ENCODE data around the gene SBK3. TPM values are rescaled to one million over a fixed set of nuclear protein-coding genes. Genes with fewer than 3 reads are reported as not detected.

SBK3 gene
- total and polyA plus RNA-seq, 7 donors, result 0.79 to 30.8 (median 7.9) TPM

DNA sequence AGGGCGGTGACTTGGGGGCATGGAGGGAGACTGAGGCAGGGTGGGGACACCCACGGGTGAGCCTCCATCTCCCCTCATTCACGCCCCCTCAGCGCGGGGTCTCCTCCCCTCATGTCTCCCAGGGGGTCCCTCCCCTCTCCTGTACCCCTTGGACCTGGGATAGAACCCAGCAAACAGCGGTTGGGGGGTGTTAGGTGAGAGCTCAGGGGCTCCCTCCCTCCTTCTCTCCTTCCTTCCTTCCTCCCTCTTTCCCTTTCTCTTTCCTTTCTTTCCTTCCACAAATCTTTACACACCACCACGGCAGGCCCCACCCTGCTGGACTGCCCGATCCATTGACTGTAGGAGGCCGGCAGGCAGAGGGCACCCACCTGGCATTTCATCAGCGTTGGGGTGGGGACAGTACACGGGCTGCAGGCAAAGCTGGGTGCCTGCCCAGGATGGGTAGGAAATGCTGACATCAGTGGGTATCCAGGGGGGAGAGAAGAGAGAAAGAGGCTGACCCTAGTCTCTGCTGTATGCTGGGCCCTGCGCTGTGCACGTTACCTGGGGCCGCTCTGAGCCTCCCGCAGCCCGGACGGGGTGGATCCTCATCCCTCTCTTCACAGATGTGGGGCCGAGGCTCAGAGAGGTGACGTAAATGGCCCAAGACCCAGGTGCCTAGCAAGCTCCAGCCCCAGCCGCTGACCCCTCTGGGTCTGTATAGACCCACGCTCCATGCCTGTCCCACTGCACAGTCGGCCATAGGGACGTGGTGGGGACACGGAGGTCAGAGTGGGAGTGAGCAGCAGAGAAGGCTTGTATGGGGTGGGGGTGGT, 53.6 kb downstream of the SBK3 start:
- 65 to 69% (median 68%) methylated on average over 24 of the region's 24 CpGs for WGBS, 3 donors
- intact Hi-C loops (cut with DNase I), result no loop called here
- peaks cover 0 to 7% (median 5%) of the 10 kb centered on the region in 3 donors for H3K27me3 ChIP-seq (ENCODE audit: insufficient read depth in 3 of 3, low read length in 2 of 3)
- ATAC-seq, result no peak
- no peak for DNase-seq
- no peaks in the 10 kb centered on the region for H3K4me1 ChIP-seq
- H3K4me3 ChIP-seq, result no peak overlapping the region
- H3K27ac ChIP-seq, result no peak overlapping the region
- TF ChIP-seq, protein P1, sequence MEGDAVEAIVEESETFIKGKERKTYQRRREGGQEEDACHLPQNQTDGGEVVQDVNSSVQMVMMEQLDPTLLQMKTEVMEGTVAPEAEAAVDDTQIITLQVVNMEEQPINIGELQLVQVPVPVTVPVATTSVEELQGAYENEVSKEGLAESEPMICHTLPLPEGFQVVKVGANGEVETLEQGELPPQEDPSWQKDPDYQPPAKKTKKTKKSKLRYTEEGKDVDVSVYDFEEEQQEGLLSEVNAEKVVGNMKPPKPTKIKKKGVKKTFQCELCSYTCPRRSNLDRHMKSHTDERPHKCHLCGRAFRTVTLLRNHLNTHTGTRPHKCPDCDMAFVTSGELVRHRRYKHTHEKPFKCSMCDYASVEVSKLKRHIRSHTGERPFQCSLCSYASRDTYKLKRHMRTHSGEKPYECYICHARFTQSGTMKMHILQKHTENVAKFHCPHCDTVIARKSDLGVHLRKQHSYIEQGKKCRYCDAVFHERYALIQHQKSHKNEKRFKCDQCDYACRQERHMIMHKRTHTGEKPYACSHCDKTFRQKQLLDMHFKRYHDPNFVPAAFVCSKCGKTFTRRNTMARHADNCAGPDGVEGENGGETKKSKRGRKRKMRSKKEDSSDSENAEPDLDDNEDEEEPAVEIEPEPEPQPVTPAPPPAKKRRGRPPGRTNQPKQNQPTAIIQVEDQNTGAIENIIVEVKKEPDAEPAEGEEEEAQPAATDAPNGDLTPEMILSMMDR (IDR thresholded peaks at IDR 0.05), result no peak
- no peaks in the 10 kb centered on the region for H3K36me3 ChIP-seq (ENCODE audit: insufficient read depth in 1 of 2, low read depth in 1 of 2)
- no peaks in the 10 kb centered on the region for H3K9me3 ChIP-seq

Other genes starting within 250 kb of the SBK3 start
- 1 to 10 TPM in 1 of 4 donors, under 1 TPM in 3; 0.38 to 1.1 (median 0.57) TPM for gene TMEM150B, start 220.2 kb downstream of the SBK3 start, total RNA-seq
- under 1 TPM; 0.08 to 0.30 (median 0.23) TPM for gene TMEM150B, start 220.2 kb downstream of the SBK3 start, polyA plus RNA-seq
- 1 to 10 TPM; 3.9 to 5.7 (median 4.6) TPM for gene KMT5C, start 205.7 kb downstream of the SBK3 start, total RNA-seq
- 1 to 10 TPM; 1.8 to 2.6 (median 2.4) TPM for gene KMT5C, start 205.7 kb downstream of the SBK3 start, polyA plus RNA-seq
- gene COX6B2, start 190.8 kb downstream of the SBK3 start, total RNA-seq, result not detected
- under 1 TPM in 1 of 3 donors, not detected in 2; 0.04 TPM for gene COX6B2, start 190.8 kb downstream of the SBK3 start, polyA plus RNA-seq
- not detected for gene GARIN5B, start 182.3 kb downstream of the SBK3 start, total RNA-seq
- gene GARIN5B, start 182.3 kb downstream of the SBK3 start, polyA plus RNA-seq, result not detected
- not detected for gene IL11, start 175.1 kb downstream of the SBK3 start, total RNA-seq
- gene IL11, start 175.1 kb downstream of the SBK3 start, polyA plus RNA-seq, result under 1 TPM in 1 of 3 donors, not detected in 2; 0.06 TPM
- gene TMEM190, start 168.7 kb downstream of the SBK3 start, total RNA-seq, result not detected
- gene TMEM190, start 168.7 kb downstream of the SBK3 start, polyA plus RNA-seq, result not detected
- 1 to 10 TPM in 2 of 4 donors, under 1 TPM in 2; 0.28 to 2.9 (median 0.91) TPM for gene TMEM238, start 161.3 kb downstream of the SBK3 start, total RNA-seq
- gene TMEM238, start 161.3 kb downstream of the SBK3 start, polyA plus RNA-seq, result under 1 TPM in 2 of 3 donors, not detected in 1; 0.10 to 0.17 TPM
- gene RPL28, start 159.6 kb downstream of the SBK3 start, total RNA-seq, result 100 to 1,000 TPM; 548 to 810 (median 665) TPM
- gene RPL28, start 159.6 kb downstream of the SBK3 start, polyA plus RNA-seq, result 1,000 to 10,000 TPM in 1 of 3 donors, 100 to 1,000 TPM in 2; 547 to 1,362 (median 786) TPM
- 10 to 100 TPM; 15.4 to 26.7 (median 21.2) TPM for gene UBE2S, start 137.8 kb downstream of the SBK3 start, total RNA-seq
- 10 to 100 TPM in 2 of 3 donors, 1 to 10 TPM in 1; 5.6 to 22.8 (median 16.6) TPM for gene UBE2S, start 137.8 kb downstream of the SBK3 start, polyA plus RNA-seq
- gene SHISA7, start 102.2 kb downstream of the SBK3 start, total RNA-seq, result not detected
- under 1 TPM in 1 of 3 donors, not detected in 2; 0.01 TPM for gene SHISA7, start 102.2 kb downstream of the SBK3 start, polyA plus RNA-seq
- 10 to 100 TPM; 32.0 to 78.0 (median 48.1) TPM for gene ISOC2, start 83.9 kb downstream of the SBK3 start, total RNA-seq
- gene ISOC2, start 83.9 kb downstream of the SBK3 start, polyA plus RNA-seq, result 100 to 1,000 TPM in 2 of 3 donors, 10 to 100 TPM in 1; 78.7 to 177 (median 109) TPM
- not detected for gene C19orf85, start 80.8 kb downstream of the SBK3 start, total RNA-seq
- gene C19orf85, start 80.8 kb downstream of the SBK3 start, polyA plus RNA-seq, result not detected
- gene ZNF628, start 68.9 kb downstream of the SBK3 start, total RNA-seq, result 10 to 100 TPM in 2 of 4 donors, 1 to 10 TPM in 2; 5.9 to 14.3 (median 11.5) TPM
- 10 to 100 TPM; 11.8 to 12.4 (median 12.2) TPM for gene ZNF628, start 68.9 kb downstream of the SBK3 start, polyA plus RNA-seq
- 1 to 10 TPM; 2.6 to 6.3 (median 4.5) TPM for gene NAT14, start 60.4 kb downstream of the SBK3 start, total RNA-seq
- 1 to 10 TPM; 2.0 to 4.2 (median 3.6) TPM for gene NAT14, start 60.4 kb downstream of the SBK3 start, polyA plus RNA-seq
- gene SSC5D, start 57.1 kb downstream of the SBK3 start, total RNA-seq, result 1 to 10 TPM; 1.2 to 4.6 (median 1.9) TPM
- under 1 TPM; 0.11 to 0.35 (median 0.16) TPM for gene SSC5D, start 57.1 kb downstream of the SBK3 start, polyA plus RNA-seq
- gene SBK2, start 8.4 kb downstream of the SBK3 start, total RNA-seq, result 10 to 100 TPM in 1 of 4 donors, 1 to 10 TPM in 2, under 1 TPM in 1; 0.59 to 13.4 (median 3.7) TPM
- gene SBK2, start 8.4 kb downstream of the SBK3 start, polyA plus RNA-seq, result 1 to 10 TPM in 1 of 3 donors, under 1 TPM in 2; 0.14 to 1.1 (median 0.91) TPM
- gene ZNF579, start 35.3 kb upstream of the SBK3 start, total RNA-seq, result 10 to 100 TPM; 21.8 to 81.6 (median 29.5) TPM
- gene ZNF579, start 35.3 kb upstream of the SBK3 start, polyA plus RNA-seq, result 10 to 100 TPM in 2 of 3 donors, 1 to 10 TPM in 1; 4.2 to 22.9 (median 14.2) TPM
- gene FIZ1, start 54.0 kb upstream of the SBK3 start, total RNA-seq, result 10 to 100 TPM in 3 of 4 donors, 1 to 10 TPM in 1; 9.9 to 23.7 (median 13.2) TPM
- gene FIZ1, start 54.0 kb upstream of the SBK3 start, polyA plus RNA-seq, result 10 to 100 TPM; 10.8 to 12.1 (median 11.5) TPM
- gene ZNF524, start 54.7 kb upstream of the SBK3 start, total RNA-seq, result 10 to 100 TPM; 21.4 to 32.0 (median 24.5) TPM
- gene ZNF524, start 54.7 kb upstream of the SBK3 start, polyA plus RNA-seq, result 10 to 100 TPM; 38.6 to 52.5 (median 41.4) TPM
- gene ZNF865, start 60.1 kb upstream of the SBK3 start, total RNA-seq, result 10 to 100 TPM; 17.1 to 40.4 (median 25.0) TPM
- 10 to 100 TPM; 11.1 to 20.3 (median 19.3) TPM for gene ZNF865, start 60.1 kb upstream of the SBK3 start, polyA plus RNA-seq
- 10 to 100 TPM in 3 of 4 donors, 1 to 10 TPM in 1; 9.0 to 22.2 (median 11.4) TPM for gene ZNF784, start 79.0 kb upstream of the SBK3 start, total RNA-seq
- 10 to 100 TPM in 1 of 3 donors, 1 to 10 TPM in 2; 4.9 to 14.9 (median 7.3) TPM for gene ZNF784, start 79.0 kb upstream of the SBK3 start, polyA plus RNA-seq
- gene ZNF580, start 95.5 kb upstream of the SBK3 start, total RNA-seq, result 10 to 100 TPM; 10.3 to 21.1 (median 13.7) TPM
- 10 to 100 TPM in 1 of 3 donors, 1 to 10 TPM in 2; 5.9 to 13.5 (median 9.2) TPM for gene ZNF580, start 95.5 kb upstream of the SBK3 start, polyA plus RNA-seq
- 10 to 100 TPM; 10.2 to 14.5 (median 10.6) TPM for gene ZNF581, start 98.1 kb upstream of the SBK3 start, total RNA-seq
- gene ZNF581, start 98.1 kb upstream of the SBK3 start, polyA plus RNA-seq, result 10 to 100 TPM; 14.6 to 18.6 (median 17.5) TPM
- gene CCDC106, start 102.7 kb upstream of the SBK3 start, total RNA-seq, result 10 to 100 TPM in 2 of 4 donors, 1 to 10 TPM in 2; 8.0 to 12.0 (median 10.4) TPM
- 10 to 100 TPM in 2 of 3 donors, 1 to 10 TPM in 1; 4.4 to 11.8 (median 10.0) TPM for gene CCDC106, start 102.7 kb upstream of the SBK3 start, polyA plus RNA-seq
- gene U2AF2, start 109.5 kb upstream of the SBK3 start, total RNA-seq, result 10 to 100 TPM; 58.8 to 85.2 (median 78.2) TPM
- 100 to 1,000 TPM in 1 of 3 donors, 10 to 100 TPM in 2; 54.1 to 116 (median 55.1) TPM for gene U2AF2, start 109.5 kb upstream of the SBK3 start, polyA plus RNA-seq
- gene EPN1, start 129.7 kb upstream of the SBK3 start, total RNA-seq, result 100 to 1,000 TPM; 113 to 134 (median 125) TPM
- 100 to 1,000 TPM; 117 to 211 (median 145) TPM for gene EPN1, start 129.7 kb upstream of the SBK3 start, polyA plus RNA-seq
- gene NLRP9, start 192.9 kb upstream of the SBK3 start, total RNA-seq, result not detected
- not detected for gene NLRP9, start 192.9 kb upstream of the SBK3 start, polyA plus RNA-seq
- gene RFPL4A, start 213.6 kb upstream of the SBK3 start, total RNA-seq, result not detected
- not detected for gene RFPL4A, start 213.6 kb upstream of the SBK3 start, polyA plus RNA-seq
- gene RFPL4AL1, start 223.6 kb upstream of the SBK3 start, total RNA-seq, result not detected
- not detected for gene RFPL4AL1, start 223.6 kb upstream of the SBK3 start, polyA plus RNA-seq

Data from psoas muscle (tissue), 8 donors.